WTC11 (cell line): ENCODE data around the gene PRM2. TPM values are rescaled to one million over a fixed set of nuclear protein-coding genes. Genes with fewer than 3 reads are reported as not detected.

Source experiments
- ATAC-seq: fragments of 200-7000 bp; cut with Tn5 transposase; 2 replicates; pipeline ENCODE4 v1.10.0; 2021; ENCODE audit warnings: mild to moderate bottlenecking, moderate library complexity
- CTCF ChIA-PET: fragments of 300-600 bp; sonication (Branson Sonifier 250); formaldehyde crosslinking; loops from one replicate; lab custom pipeline; 2021; ENCODE audit warnings: antibody characterized with exemption; lab: Charles Lee
- POLR2A ChIA-PET: fragments of 350-600 bp; sonication (Branson Sonifier 250); formaldehyde crosslinking; loops from one replicate; lab custom pipeline; 2021; ENCODE audit warnings: antibody characterized with exemption; lab: Charles Lee
- DNase-seq: peaks from one replicate; pipeline ENCODE4 v3.0.0; 2021; ENCODE audit warnings: low spot score
- H3K27ac Mint-ChIP-seq: 2 replicates; pipeline ENCODE4 v1.8.0; 2021; ENCODE audit warnings: mixed read lengths
- H3K27me3 Mint-ChIP-seq: 2 replicates; pipeline ENCODE4 v1.8.0; 2021; ENCODE audit warnings: low read depth, mild to moderate bottlenecking, moderate library complexity, mixed read lengths
- H3K36me3 Mint-ChIP-seq: 2 replicates; pipeline ENCODE4 v1.8.0; 2021; ENCODE audit warnings: mixed read lengths
- H3K4me1 Mint-ChIP-seq: 2 replicates; pipeline ENCODE4 v1.8.0; 2022; ENCODE audit warnings: mixed read lengths
- H3K4me3 Mint-ChIP-seq: 2 replicates; pipeline ENCODE4 v1.8.0; 2021; ENCODE audit warnings: mild to moderate bottlenecking, moderate library complexity, mixed read lengths
- H3K9me3 Mint-ChIP-seq: 2 replicates; pipeline ENCODE4 v1.8.0; 2021; ENCODE audit warnings: mixed read lengths
- ARID4B ChIP-seq: sonication (generic); formaldehyde crosslinking; IDR thresholded peaks from 2 replicates; pipeline ENCODE4 v1.8.0; 2023; ENCODE audit warnings: missing genetic modification reagents, mild to moderate bottlenecking, borderline replicate concordance
- ESRRA ChIP-seq: sonication (generic); formaldehyde crosslinking; IDR thresholded peaks from 2 replicates; pipeline ENCODE4 v1.8.1; 2022; ENCODE audit warnings: mild to moderate bottlenecking, missing genetic modification reagents, borderline replicate concordance
- ETV6 ChIP-seq: sonication (generic); formaldehyde crosslinking; IDR thresholded peaks from 2 replicates; pipeline ENCODE4 v1.8.1; 2022; ENCODE audit warnings: mild to moderate bottlenecking, missing genetic modification reagents
- GABPB1 ChIP-seq: sonication (generic); formaldehyde crosslinking; IDR thresholded peaks from 2 replicates; pipeline ENCODE4 v1.8.1; 2023; ENCODE audit warnings: mild to moderate bottlenecking, missing genetic modification reagents
- HMGXB4 ChIP-seq: sonication (generic); formaldehyde crosslinking; IDR thresholded peaks from 2 replicates; pipeline ENCODE4 v1.8.1; 2023; ENCODE audit warnings: mild to moderate bottlenecking, moderate library complexity, missing genetic modification reagents
- NFYB ChIP-seq: sonication (generic); formaldehyde crosslinking; conservative IDR thresholded peaks from 2 replicates; pipeline ENCODE4 v1.8.0; 2022; ENCODE audit warnings: low read depth, missing genetic modification reagents
- RELA ChIP-seq: sonication (generic); formaldehyde crosslinking; IDR thresholded peaks from 2 replicates; pipeline ENCODE4 v1.8.1; 2022; ENCODE audit warnings: missing genetic modification reagents, mild to moderate bottlenecking, borderline replicate concordance
- SMAD4 ChIP-seq: sonication (generic); formaldehyde crosslinking; IDR thresholded peaks from 2 replicates; pipeline ENCODE4 v1.8.0; 2022; ENCODE audit warnings: mild to moderate bottlenecking, missing genetic modification reagents
- SOX15 ChIP-seq: fragments of 250-450 bp; sonication (Bioruptor Pico); IDR thresholded peaks from 2 replicates; pipeline ENCODE4 v1.9.0; 2021; ENCODE audit warnings: mild to moderate bottlenecking
- SP1 ChIP-seq: sonication (generic); formaldehyde crosslinking; conservative IDR thresholded peaks from 2 replicates; pipeline ENCODE4 v1.8.1; 2022; ENCODE audit warnings: missing genetic modification reagents
- ZNF121 ChIP-seq: sonication (generic); formaldehyde crosslinking; IDR thresholded peaks from 2 replicates; pipeline ENCODE4 v1.8.0; 2023; ENCODE audit warnings: missing genetic modification reagents
- ZNF232 ChIP-seq: sonication (generic); formaldehyde crosslinking; IDR thresholded peaks from 2 replicates; pipeline ENCODE4 v1.8.0; 2022; ENCODE audit warnings: mild to moderate bottlenecking, missing genetic modification reagents
- ZNF423 ChIP-seq: fragments of 250-450 bp; sonication (Bioruptor Pico); IDR thresholded peaks from 2 replicates; pipeline ENCODE4 v2.1.2; 2022; ENCODE audit warnings: mild to moderate bottlenecking, moderate library complexity
- ZNF425 ChIP-seq: fragments of 250-450 bp; sonication (Bioruptor Pico); conservative IDR thresholded peaks from 2 replicates; pipeline ENCODE4 v1.9.0; 2021; ENCODE audit warnings: mild to moderate bottlenecking
- ZNF532 ChIP-seq: fragments of 250-450 bp; sonication (Bioruptor Pico); IDR thresholded peaks from 2 replicates; pipeline ENCODE4 v1.9.0; 2021; ENCODE audit warnings: mild to moderate bottlenecking, borderline replicate concordance
- total RNA-seq: library from RNA; stranded (reverse); gene quantifications from 3 replicates; pipeline ENCODE4 v1.2.3, GENCODE V29; 2021
- TF ChIP-seq, protein P1 (sequence below): fragments of 250-450 bp; sonication (Bioruptor Pico); IDR thresholded peaks from 2 replicates; pipeline ENCODE4 v1.8.0; 2021; ENCODE audit warnings: mild to moderate bottlenecking
- TF ChIP-seq, protein P2 (sequence below): sonication (generic); formaldehyde crosslinking; IDR thresholded peaks from 2 replicates; pipeline ENCODE4 v1.8.0; 2022; ENCODE audit warnings: mild to moderate bottlenecking, missing genetic modification reagents

The PRM2 gene
- total RNA-seq, 1 experiment from 2014 or later = not detected

- TF ChIP-seq ZNF532 = no peak
- no peak for TF ChIP-seq ZNF232 (CRISPR knock-in tag)
- TF ChIP-seq ZNF423 (CRISPR knock-in tag) = no peak
- no peak for TF ChIP-seq ZNF121 (CRISPR knock-in tag)
- TF ChIP-seq GABPB1 (CRISPR knock-in tag) = no peak
- TF ChIP-seq SP1 (CRISPR knock-in tag) = no peak
- TF ChIP-seq ESRRA (CRISPR knock-in tag) = no peak
- no peak for TF ChIP-seq HMGXB4 (CRISPR knock-in tag)
- TF ChIP-seq NFYB (CRISPR knock-in tag) = no peak
- TF ChIP-seq, protein P1, sequence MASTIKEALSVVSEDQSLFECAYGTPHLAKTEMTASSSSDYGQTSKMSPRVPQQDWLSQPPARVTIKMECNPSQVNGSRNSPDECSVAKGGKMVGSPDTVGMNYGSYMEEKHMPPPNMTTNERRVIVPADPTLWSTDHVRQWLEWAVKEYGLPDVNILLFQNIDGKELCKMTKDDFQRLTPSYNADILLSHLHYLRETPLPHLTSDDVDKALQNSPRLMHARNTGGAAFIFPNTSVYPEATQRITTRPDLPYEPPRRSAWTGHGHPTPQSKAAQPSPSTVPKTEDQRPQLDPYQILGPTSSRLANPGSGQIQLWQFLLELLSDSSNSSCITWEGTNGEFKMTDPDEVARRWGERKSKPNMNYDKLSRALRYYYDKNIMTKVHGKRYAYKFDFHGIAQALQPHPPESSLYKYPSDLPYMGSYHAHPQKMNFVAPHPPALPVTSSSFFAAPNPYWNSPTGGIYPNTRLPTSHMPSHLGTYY (CRISPR knock-in tag) = no peak
- no peak for TF ChIP-seq ZNF425
Observed at GRCh38 chr16:11252482-11252931, 23.8 kb downstream of the PRM2 start (continued).

- peaks cover 32% of the 10 kb centered on the region for H3K4me1 Mint-ChIP-seq
- CTCF ChIA-PET = interaction anchor here (1.0 to 1.9 kb wide), 2 partner anchors 104 to 107 kb away, joined by 3 to 9 read pairs; no protein-coding TSS in a partner anchor
- POLR2A ChIA-PET = interaction anchor here (0.7 to 0.8 kb wide), 2 partner anchors 107 to 907 kb away, joined by 3 read pairs; no protein-coding TSS in a partner anchor
- no peaks in the 10 kb centered on the region for H3K27me3 Mint-ChIP-seq
- H3K4me3 Mint-ChIP-seq = peak overlapping the region; percentile 77
- DNase-seq (no peak), ATAC-seq (no peak)
- peak overlapping the region; percentile 81 for H3K27ac Mint-ChIP-seq
- no peaks in the 10 kb centered on the region for H3K9me3 Mint-ChIP-seq
- peaks cover 19% of the 10 kb centered on the region for H3K36me3 Mint-ChIP-seq
- TF ChIP-seq, protein P2, sequence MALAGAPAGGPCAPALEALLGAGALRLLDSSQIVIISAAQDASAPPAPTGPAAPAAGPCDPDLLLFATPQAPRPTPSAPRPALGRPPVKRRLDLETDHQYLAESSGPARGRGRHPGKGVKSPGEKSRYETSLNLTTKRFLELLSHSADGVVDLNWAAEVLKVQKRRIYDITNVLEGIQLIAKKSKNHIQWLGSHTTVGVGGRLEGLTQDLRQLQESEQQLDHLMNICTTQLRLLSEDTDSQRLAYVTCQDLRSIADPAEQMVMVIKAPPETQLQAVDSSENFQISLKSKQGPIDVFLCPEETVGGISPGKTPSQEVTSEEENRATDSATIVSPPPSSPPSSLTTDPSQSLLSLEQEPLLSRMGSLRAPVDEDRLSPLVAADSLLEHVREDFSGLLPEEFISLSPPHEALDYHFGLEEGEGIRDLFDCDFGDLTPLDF = no peak
- no peak for TF ChIP-seq ESRRA (CRISPR knock-in tag)
- TF ChIP-seq ETV6 (CRISPR knock-in tag) = no peak
- no peak for TF ChIP-seq SOX15 (CRISPR knock-in tag)
- TF ChIP-seq ZNF121 (CRISPR knock-in tag) = peak; percentile 47; the same call in 1 of the 2 replicates
- 0 out of 2 replicates have a peak, but pooled peaks have one; percentile 24 for TF ChIP-seq ARID4B (CRISPR knock-in tag)
- no peak for TF ChIP-seq RELA (CRISPR knock-in tag)
- TF ChIP-seq SMAD4 = no peak
Observed at GRCh38 chr16:11251525-11252481, 24.5 kb downstream of the PRM2 start.
